CD4-positive, alpha-beta T cell treated with Interleukin-17A for 1 hour (primary cell): ENCODE measurements around the gene LAMB4.
A peak's percentile ranks its signal among the peaks of the same experiment; 100 is the strongest.

ENCODE experiments used
- DNase-seq: peaks from one replicate; pipeline ENCODE4 v3.0.0-alpha.2; 2020

Gene LAMB4, protein sequence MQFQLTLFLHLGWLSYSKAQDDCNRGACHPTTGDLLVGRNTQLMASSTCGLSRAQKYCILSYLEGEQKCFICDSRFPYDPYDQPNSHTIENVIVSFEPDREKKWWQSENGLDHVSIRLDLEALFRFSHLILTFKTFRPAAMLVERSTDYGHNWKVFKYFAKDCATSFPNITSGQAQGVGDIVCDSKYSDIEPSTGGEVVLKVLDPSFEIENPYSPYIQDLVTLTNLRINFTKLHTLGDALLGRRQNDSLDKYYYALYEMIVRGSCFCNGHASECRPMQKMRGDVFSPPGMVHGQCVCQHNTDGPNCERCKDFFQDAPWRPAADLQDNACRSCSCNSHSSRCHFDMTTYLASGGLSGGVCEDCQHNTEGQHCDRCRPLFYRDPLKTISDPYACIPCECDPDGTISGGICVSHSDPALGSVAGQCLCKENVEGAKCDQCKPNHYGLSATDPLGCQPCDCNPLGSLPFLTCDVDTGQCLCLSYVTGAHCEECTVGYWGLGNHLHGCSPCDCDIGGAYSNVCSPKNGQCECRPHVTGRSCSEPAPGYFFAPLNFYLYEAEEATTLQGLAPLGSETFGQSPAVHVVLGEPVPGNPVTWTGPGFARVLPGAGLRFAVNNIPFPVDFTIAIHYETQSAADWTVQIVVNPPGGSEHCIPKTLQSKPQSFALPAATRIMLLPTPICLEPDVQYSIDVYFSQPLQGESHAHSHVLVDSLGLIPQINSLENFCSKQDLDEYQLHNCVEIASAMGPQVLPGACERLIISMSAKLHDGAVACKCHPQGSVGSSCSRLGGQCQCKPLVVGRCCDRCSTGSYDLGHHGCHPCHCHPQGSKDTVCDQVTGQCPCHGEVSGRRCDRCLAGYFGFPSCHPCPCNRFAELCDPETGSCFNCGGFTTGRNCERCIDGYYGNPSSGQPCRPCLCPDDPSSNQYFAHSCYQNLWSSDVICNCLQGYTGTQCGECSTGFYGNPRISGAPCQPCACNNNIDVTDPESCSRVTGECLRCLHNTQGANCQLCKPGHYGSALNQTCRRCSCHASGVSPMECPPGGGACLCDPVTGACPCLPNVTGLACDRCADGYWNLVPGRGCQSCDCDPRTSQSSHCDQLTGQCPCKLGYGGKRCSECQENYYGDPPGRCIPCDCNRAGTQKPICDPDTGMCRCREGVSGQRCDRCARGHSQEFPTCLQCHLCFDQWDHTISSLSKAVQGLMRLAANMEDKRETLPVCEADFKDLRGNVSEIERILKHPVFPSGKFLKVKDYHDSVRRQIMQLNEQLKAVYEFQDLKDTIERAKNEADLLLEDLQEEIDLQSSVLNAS (N-terminal part only)

DNA sequence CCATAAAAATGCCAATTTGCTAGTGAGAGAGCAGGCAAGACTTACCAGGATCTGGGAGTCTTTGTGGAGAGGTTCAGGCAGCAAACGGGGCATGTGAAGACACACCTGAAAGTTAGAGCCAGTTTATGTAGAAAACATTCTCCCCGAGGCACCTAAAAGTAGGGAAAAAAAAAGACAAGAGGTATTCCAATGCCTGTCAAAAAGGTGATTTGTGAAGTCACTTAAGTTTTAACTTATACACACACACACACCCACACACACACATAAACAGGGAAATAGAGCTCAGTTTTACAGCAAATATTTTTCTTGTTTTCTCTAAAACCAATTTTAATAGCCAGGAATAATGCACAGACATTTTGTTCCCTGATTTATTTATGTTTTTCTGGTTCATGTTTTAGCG, at the start of gene LAMB4:
Gene LAMB4 (minus strand): TSS at position 101 of the 400 bp plus-strand sequence. CDS start 7,197 bp downstream, outside the sequence.
- DNase-seq: no peak

DNA sequence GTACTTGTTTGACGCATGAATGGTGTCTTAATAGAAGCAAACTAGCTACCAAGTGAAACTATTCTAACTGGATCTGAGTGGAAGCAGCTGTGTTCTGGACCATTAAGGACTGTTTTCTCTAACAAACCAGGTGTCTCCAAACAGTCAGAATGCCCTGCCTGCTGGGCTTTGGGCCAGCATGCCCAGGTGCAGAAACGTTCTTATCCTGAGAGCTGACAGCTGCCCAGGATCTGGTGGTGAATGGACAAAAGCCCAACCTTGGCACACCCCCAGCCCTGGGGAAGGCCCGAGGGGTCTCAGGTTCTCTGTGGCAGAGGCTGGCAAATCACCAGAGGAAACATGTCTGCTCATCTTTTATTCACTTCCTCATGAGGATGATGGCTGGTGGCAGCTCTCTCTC, 48.2 kb upstream of the LAMB4 start:
- no peak for DNase-seq

GRCh38 chr7:108171164-108171563, 41.0 kb upstream of the LAMB4 start:
- DNase-seq: no peak

DNA sequence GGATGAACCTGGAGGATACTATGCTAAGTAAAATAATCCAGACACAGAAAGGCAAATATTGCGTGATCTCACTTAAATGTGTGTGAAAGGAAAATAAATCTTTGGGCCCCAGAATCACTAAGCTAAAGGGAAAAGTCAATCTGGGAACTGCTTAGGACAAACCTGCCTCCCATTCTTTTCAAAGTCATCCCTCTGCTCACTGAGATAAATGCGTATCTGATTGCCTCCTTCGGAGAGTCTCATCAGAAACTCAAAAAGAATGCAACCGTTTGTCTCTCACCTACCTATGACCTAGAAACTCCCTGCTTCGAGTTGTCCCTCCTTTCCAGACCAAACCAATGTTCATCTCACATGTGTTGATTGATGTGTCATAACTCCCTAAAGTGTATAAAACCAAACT, 40.1 kb upstream of the LAMB4 start:
- DNase-seq: no peak

GRCh38 chr7:108167460-108167859, 37.3 kb upstream of the LAMB4 start:
- DNase-seq: no peak

- DNase-seq: no peak
These were observed 36.5 kb upstream of the LAMB4 start for GRCh38 chr7:108166687-108167086.

DNA sequence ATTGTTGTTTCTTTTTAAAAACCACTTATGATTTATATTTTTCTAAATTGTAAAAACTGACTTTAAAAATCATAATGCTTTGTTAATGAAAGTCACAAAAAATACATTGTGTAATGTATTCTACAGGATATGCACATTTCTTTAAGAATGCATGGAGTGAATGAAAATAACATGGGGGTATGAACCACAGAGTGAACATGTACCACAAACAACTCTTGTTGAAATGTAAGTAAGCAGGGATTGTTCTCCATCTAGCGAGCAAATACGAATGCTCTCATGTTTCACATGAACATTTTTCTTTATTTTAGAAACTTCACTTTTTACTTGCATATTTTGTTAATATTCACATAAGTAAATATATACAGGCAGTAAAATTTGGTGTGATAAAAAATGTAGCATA, 35.6 kb upstream of the LAMB4 start:
- DNase-seq: no peak

DNA sequence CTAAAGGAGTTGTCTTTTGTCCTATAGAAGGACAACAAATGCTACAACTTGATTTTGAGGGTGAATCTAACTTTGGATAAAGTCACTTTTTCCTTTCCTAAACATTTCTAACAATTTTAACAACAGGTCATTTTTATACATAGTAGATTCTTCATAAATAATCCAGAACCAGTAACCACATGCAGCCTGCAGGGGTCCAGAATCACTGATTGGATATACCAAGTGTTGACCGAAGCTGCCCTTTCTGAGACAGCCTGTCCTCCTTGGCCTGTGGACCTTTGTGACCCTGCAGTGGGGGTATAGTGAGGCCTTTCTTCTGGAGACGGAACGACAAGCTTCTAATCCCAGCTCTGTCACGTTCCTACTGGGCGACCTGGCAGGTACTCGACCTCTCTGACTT, 34.8 kb upstream of the LAMB4 start:
- DNase-seq: no peak

DNA sequence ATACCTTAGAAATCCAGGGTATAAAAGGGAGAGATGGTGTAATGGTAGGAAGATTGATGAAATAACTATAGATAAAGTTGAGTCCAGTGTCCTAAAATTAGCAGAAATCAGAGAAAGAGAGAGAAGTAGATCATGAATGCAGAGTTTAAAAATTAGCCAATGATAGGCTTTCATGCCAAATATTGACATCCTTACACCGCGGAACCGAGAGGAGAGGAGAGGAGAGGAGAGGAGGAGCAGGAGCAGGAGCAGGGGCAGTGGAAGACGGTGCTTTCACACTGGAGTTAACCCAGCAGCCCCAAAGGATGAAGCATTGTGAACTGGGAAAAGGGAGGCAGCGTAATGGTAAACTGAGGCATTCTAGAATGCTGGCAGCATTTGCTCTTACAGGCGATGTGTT, 34.2 kb upstream of the LAMB4 start:
- no peak for DNase-seq

GRCh38 chr7:108158776-108159175, 28.6 kb upstream of the LAMB4 start:
- no peak for DNase-seq

GRCh38 chr7:108157606-108158335, 27.6 kb upstream of the LAMB4 start:
- DNase-seq: no peak

GRCh38 chr7:108156897-108157605, 26.9 kb upstream of the LAMB4 start:
- DNase-seq: no peak

GRCh38 chr7:108152198-108152597, 22.0 kb upstream of the LAMB4 start:
- DNase-seq: no peak

DNA sequence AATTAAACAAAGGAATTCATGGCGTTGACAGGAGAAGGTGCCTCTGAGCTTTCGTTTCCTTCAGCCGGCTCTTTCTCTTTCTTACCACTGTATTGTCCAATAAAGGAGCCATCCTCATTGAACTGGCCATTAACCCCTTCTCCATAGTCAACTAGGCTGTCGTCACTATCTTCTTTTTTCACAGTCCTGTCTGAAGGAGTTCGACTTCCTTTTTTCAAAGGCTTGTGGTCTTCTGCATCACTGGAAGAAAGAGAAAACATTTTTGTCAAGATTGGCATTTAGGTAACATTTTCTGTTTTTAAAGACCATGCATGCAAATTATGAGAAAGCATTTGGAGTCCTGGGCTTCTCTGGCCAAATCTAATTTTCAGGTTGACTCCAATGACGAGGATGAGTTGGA, 19.7 kb upstream of the LAMB4 start:
- DNase-seq: no peak

GRCh38 chr7:108149119-108149518, 19.0 kb upstream of the LAMB4 start:
- no peak for DNase-seq

DNA sequence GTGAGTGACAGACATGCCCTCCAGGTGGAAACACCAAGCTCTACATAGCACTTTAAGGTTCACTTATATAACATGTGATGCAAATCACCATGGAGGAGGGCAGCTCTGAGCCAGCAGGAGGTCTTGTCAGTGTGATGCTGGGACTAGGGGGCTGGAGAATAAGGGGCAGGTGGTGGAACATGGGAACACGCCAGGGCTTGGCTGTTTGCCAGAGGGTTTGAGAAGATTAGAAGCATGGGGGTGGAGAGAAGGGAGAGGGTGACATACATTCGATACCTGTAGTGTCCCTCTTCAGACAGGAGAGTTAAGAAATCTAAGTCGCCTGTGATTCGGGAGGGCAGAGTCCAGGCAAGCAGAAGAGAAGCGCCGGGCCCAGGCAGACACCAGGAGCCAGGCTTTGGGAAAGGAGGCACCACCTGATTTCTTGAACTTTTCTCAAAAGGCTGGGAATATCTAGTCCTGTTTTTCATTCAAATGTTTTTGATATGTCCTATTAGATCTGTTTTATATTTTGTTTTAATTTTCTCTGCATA, 16.9 kb upstream of the LAMB4 start:
- no peak for DNase-seq

DNA sequence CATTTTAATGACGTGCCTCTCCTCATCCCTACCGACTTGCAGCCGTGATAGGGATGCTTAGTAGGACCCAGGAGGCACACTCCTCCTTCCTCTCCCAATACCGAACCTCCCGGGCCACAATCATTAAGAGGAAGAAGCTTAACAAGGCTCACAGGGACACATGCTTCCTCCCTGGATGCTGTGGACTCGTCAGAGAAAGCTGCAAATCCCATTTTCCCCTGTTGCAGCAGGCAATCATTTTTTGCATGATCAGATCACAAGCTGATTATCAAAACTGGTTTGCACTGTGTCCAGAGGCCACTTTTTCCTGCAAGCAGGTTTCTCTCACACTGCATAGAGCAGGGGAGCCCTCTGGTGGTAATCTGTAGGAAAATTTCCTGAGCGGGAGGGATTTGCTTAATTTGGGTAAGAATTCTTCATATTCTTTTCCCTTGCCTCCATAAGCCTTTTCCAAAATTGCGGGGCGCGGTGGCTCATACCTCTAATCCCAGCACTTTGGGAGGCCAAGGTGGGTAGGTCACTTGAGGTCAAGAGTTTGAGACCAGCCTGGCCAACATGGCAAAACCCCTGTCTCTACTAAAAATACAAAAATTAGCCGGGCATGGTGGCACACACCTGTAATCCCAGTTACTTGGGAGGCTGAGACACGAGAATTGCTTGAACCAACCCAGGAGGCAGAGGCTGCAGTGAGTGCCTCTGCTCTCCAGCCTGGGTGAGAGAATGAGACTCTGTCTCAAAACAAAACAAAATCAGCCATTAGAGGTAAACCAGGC, 16.1 kb upstream of the LAMB4 start:
- peak; percentile 50 for DNase-seq

DNA sequence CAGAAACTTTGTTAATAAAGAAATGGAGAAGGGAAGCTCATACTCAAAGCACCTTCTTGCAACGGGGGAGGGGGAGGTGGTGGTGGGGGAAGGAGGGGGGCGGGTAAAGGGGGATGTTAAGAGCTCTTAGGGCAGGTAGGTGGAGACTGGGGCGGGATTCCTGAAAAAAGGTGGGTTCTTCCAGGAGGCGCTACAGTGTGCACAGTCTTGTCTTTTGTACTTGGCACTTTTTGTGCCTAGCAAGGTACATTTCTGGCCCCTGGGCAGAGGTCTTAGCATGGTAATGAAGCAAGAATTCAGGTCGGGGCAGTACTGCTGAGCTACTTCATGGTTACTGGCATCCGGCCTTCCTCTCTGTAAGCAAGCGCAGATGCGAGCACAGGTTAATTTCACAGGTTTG, 15.2 kb upstream of the LAMB4 start:
- DNase-seq: no peak

DNA sequence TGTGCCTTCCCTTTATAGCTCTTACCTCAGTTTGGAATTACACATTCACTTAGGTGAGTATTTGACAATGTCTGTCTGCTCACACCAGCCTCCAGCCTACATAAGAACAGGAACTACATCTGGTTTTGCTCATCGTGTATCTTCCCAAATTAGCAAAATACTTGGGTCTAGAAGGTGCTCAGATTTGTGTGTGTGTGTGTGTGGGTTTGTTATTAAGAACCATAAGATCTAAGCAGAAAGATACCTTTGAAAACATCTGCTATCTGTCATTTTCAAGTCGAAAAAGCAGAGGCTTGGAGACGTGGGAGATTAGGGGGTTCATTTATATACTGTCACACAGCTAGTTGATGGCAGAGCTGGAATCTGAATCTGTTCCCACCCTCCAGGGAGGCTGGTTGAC, 14.8 kb upstream of the LAMB4 start:
- DNase-seq: no peak

DNA sequence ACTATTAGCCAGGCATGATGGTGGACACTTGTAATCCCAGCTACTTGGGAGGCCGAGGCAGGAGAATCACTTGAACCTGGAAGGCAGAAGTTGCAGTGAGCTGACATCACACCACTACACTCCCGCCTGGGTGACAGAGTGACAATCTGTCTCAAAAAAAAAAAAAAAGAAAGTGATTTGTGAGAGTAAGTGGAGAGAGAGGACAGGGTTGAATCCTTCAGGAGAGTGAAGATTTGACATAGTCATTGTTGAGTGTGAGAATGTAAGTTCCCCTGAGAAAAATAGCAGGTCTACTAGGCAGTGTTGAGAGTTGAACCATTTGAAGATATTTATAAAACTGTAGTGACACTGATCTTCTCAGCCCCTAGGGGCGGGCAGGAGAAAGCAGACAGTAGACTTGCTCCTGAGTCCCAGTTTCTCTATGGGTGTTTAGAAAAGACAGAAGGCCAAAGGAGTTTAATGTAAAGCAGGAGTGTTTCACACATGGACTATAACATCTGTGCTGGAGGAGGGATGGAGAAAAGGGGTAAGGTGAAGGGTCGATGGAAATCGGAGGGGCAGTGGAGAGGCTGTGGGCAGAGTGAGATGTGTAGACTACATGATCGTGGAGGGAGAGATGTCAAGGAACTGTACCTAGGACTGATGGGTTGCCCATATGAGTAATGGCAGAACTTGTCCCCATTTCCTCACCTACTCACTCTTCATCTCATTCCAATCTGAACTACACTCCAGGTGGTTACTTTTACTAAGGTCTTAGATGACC, 13.7 kb upstream of the LAMB4 start:
- no peak for DNase-seq
